Thyroid gland (tissue), 4 donors: Measurements from ENCODE around the gene HELZ. TPM values are rescaled to one million over a fixed set of nuclear protein-coding genes. Genes with fewer than 3 reads are reported as not detected.
"Not testable (repeated sequence)": the region's sequence is repeated elsewhere in the genome, so short reads cannot be mapped to it uniquely, and the experiment has no call there.

ENCODE experiments used
- DNase-seq, 2 donors: peaks; one replicate each; pipeline ENCODE4 v3.0.0-alpha.2; 2019
- H3K27ac ChIP-seq, 3 donors: fragments of 200-600 bp; sonication (generic); 1 replicate in 2 of 3; 2 replicates in 1 of 3; pipeline ENCODE4 v1.5.1; 2016 to 2019; ENCODE audit warnings: mild to moderate bottlenecking in 1 of 3, moderate library complexity in 1 of 3
- H3K27me3 ChIP-seq: fragments of 200-600 bp; sonication (generic); one replicate; pipeline ENCODE4 v1.5.1; 2019
- H3K36me3 ChIP-seq, 2 donors: fragments of 200-600 bp; sonication (generic); one replicate each; pipeline ENCODE4 v1.5.1; 2016 to 2019
- H3K4me1 ChIP-seq, 2 donors: fragments of 200-600 bp; sonication (generic); one replicate each; pipeline ENCODE4 v1.5.1; 2017 to 2019
- H3K4me3 ChIP-seq, 3 donors: fragments of 200-600 bp; sonication (generic); replicated peaks in 1 of 3; 1 replicate in 2 of 3; 2 replicates in 1 of 3; pipeline ENCODE4 v1.5.1; 2016; ENCODE audit warnings: mild to moderate bottlenecking in 1 of 3
- H3K9me3 ChIP-seq: fragments of 200-600 bp; sonication (generic); one replicate; pipeline ENCODE4 v1.5.1; 2017
- CTCF ChIP-seq, 6 experiments: fragments of 200-600 bp in 3 of 6; fragments of 450-650 bp in 3 of 6; sonication (generic) in 3 of 6; IDR thresholded peaks; one replicate each; pipeline ENCODE4 v1.5.1; 2016 to 2019; ENCODE audit warnings: antibody characterized with exemption in 6 of 6, mild to moderate bottlenecking in 2 of 6, inconsistent platforms in 1 of 6, moderate library complexity in 1 of 6
- POLR2A ChIP-seq, 2 donors: fragments of 450-650 bp; IDR thresholded peaks; one replicate each; pipeline ENCODE4 v1.6.1; 2017; ENCODE audit warnings: antibody characterized with exemption in 2 of 2, mild to moderate bottlenecking in 2 of 2, moderate library complexity in 1 of 2
- WGBS, 2 donors: methylation state at CpG; one replicate each; pipeline ENCODE4 v1.1.5; 2017; 5-methylcytosine and 5-hydroxymethylcytosine counted together
- intact Hi-C: fragments of 100-400 bp; cut with DNase I; formaldehyde crosslinking; loops from one replicate; pipeline ENCODE4 v1.15.1; 2023
- total RNA-seq, 4 donors: library from RNA; depleted of rRNA; stranded (reverse); fragments of >200 nt; gene quantifications; one replicate each; pipeline ENCODE4 v1.2.3, GENCODE V29; 2016

HELZ gene
- total RNA-seq, 4 donors from 2014 or later, result 63.4 to 134 (median 88.2) TPM

DNA sequence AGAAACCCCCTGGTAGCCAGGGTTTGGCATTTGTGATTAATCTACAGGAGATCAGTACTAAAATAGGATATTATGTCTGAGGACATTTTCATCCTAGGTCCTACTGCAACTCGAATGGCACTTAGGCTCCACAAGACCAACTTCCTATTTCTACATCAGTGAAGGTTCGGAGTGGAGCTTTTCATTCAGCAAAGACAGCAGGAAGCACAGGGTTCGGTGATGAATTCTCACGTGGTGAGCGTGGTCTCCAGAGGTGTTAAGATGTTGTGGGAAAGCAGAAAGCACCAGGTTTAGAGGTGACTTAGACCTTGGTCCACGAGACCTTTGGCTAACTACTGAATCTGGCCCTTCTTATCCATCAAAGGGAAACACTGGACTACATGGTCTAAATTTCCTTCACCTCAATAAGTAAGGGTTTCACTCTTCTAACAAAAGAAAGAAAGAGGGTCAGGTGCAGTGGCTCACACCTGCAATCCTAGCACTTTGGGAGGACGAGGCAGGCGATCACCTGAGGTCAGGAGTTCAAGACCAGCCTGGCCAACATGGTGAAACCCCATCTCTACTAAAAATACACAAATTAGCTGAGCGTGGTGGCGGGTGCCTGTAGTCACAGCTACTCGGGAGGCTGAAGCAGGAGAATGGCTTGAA, 13.9 kb upstream of the HELZ start:
- 78 to 88% methylated on average over 11 of the region's 11 CpGs for WGBS, 2 donors
- DNase-seq, result no peak
- H3K4me3 ChIP-seq, result no peak overlapping the region
- H3K27ac ChIP-seq, result peak overlapping the region; percentile 12 to 93 (median 75)
- H3K4me1 ChIP-seq, result peaks cover 14 to 18% of the 10 kb centered on the region in 2 donors
- TF ChIP-seq POLR2A (IDR thresholded peaks at IDR 0.05), result no peak
- no peak for TF ChIP-seq CTCF (IDR thresholded peaks at IDR 0.05)
- intact Hi-C loops, result no loop called here
- no peaks in the 10 kb centered on the region for H3K9me3 ChIP-seq
- no peaks in the 10 kb centered on the region for H3K27me3 ChIP-seq
- no peaks in the 10 kb centered on the region for H3K36me3 ChIP-seq

DNA sequence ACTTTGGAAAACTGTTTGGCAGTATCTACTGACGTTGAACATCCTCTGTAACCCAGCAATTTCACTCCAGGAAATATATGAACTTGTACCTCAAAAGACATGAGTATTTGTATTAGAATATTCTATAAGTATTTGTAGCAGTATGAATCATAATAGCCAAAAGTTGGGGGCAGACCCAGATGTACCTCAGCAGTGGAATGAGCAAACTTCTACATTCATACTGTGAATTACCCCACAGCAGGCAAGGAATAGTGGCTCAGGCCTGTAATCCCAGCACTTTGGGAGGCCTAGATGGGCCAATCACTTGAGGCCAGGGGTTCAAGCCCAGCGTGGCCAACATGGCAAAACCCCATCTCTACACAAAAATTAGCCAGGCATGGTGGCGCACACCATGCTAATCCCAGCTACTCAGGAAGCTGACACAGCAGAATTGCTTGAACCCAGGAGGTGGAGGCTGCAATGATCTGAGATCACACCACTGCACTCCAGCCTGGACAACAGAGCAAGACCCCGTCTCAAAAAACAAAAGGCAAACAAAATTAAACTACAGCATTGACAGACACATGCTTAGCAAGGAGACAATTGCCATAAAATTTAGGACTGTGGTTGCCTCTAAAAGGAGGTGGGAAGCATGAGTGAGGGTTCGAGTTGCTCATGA, 11.2 kb upstream of the HELZ start:
- 97 to 99% methylated on average over 5 of the region's 5 CpGs for WGBS, 2 donors
- no peaks in the 10 kb centered on the region for H3K36me3 ChIP-seq
- intact Hi-C loops, result no loop called here
- DNase-seq, result no peak
- TF ChIP-seq CTCF (IDR thresholded peaks at IDR 0.05), result no peak
- no peak overlapping the region for H3K4me3 ChIP-seq
- H3K9me3 ChIP-seq, result no peaks in the 10 kb centered on the region
- H3K27ac ChIP-seq, result no peak overlapping the region
- H3K4me1 ChIP-seq, result peaks cover 14 to 18% of the 10 kb centered on the region in 2 donors
- no peaks in the 10 kb centered on the region for H3K27me3 ChIP-seq

DNA sequence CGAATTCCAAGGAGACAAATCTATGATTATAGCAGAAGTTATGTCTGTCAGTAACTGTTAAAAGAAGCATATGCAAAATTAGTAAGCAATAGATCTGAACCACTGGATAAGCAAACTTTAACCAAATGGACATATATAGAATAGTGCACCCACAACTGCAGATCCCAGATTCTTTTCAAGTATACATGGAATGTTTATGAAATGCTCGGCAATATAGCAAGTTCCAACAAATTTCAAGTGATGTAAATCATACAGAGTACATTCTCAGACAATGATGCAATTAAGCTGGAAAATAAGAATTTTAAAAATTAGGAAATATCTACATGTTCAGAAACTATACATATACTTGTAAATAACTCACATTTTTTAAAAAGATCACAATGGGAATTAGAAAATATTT, 8.4 kb upstream of the HELZ start:
- Histone ChIP-seq H3K36me3 (no peaks in the 10 kb centered on the region), H3K4me3 (no peak overlapping the region), H3K27me3 (no peaks in the 10 kb centered on the region), H3K27ac (no peak overlapping the region), H3K4me1 (peaks cover 0 to 3% of the 10 kb centered on the region in 2 donors), H3K9me3 (no peaks in the 10 kb centered on the region)
- TF ChIP-seq CTCF (IDR thresholded peaks at IDR 0.05), result no peak
- no peak for TF ChIP-seq POLR2A (IDR thresholded peaks at IDR 0.05)
- intact Hi-C loops, result no loop called here
- WGBS, 2 donors, result 79 to 83% methylated on average over 2 of the region's 2 CpGs
- no peak for DNase-seq

GRCh38 chr17:67251586-67251985, 6.6 kb upstream of the HELZ start:
- WGBS, 2 donors, result 85 to 86% methylated on average over 4 of the region's 4 CpGs
- H3K27me3 ChIP-seq, H3K36me3 ChIP-seq, H3K27ac ChIP-seq, H3K9me3 ChIP-seq, H3K4me3 ChIP-seq, intact Hi-C loops, DNase-seq: not testable (repeated sequence)
- peaks cover 0 to 11% of the 10 kb centered on the region in 2 donors for H3K4me1 ChIP-seq

GRCh38 chr17:67248291-67248690, 3.3 kb upstream of the HELZ start:
- Histone ChIP-seq H3K4me3 (no peak overlapping the region), H3K27me3 (no peaks in the 10 kb centered on the region), H3K36me3 (no peaks in the 10 kb centered on the region), H3K27ac (no peak overlapping the region), H3K9me3 (no peaks in the 10 kb centered on the region), H3K4me1 (peaks cover 6 to 21% of the 10 kb centered on the region in 2 donors)
- intact Hi-C loops, result no loop called here
- 93 to 98% methylated on average over 6 of the region's 6 CpGs for WGBS, 2 donors
- no peak for TF ChIP-seq CTCF (IDR thresholded peaks at IDR 0.05)
- TF ChIP-seq POLR2A (IDR thresholded peaks at IDR 0.05), result no peak
- DNase-seq, result no peak
